KG1 (cell line): Measurements from ENCODE around the gene ORAI2.
"Not testable (repeated sequence)": the region's sequence is repeated elsewhere in the genome, so short reads cannot be mapped to it uniquely, and the experiment has no call there.

Source experiments
- DNase-seq: peaks from one replicate; lab custom pipeline; 2025; lab: John Stamatoyannopoulos, UW

The ORAI2 gene

GRCh38 chr7:102498321-102498720 is 64.9 kb downstream of the ORAI2 start:
- not testable (repeated sequence) for DNase-seq

- DNase-seq = not testable (repeated sequence)
Observed at GRCh38 chr7:102503141-102503540, 69.8 kb downstream of the ORAI2 start.

- DNase-seq = not testable (repeated sequence)
Observed at GRCh38 chr7:102505298-102506185, 72.2 kb downstream of the ORAI2 start.
